Muscle layer of colon (tissue), 2 donors: ENCODE measurements around the gene ATAD3B.
A peak's percentile ranks its signal among the peaks of the same experiment; 100 is the strongest.
"Not testable (repeated sequence)": the region's sequence is repeated elsewhere in the genome, so short reads cannot be mapped to it uniquely, and the experiment has no call there.

Experiments used
- H3K27ac ChIP-seq: one replicate; pipeline ENCODE4 v1.7.0; 2013; ENCODE audit warnings: low read depth, mild to moderate bottlenecking, low read length, moderate library complexity
- H3K27me3 ChIP-seq, 2 donors: one replicate each; pipeline ENCODE4 v1.7.0; 2013; ENCODE audit warnings: low read length in 2 of 2, mild to moderate bottlenecking in 2 of 2; ENCODE audit not compliant: insufficient read depth in 2 of 2, control insufficient read depth in 1 of 2
- H3K36me3 ChIP-seq: one replicate; pipeline ENCODE4 v1.7.0; 2013; ENCODE audit warnings: mild to moderate bottlenecking, low read length; ENCODE audit not compliant: insufficient read depth
- H3K4me1 ChIP-seq: one replicate; pipeline ENCODE4 v1.7.0; 2013; ENCODE audit warnings: mild to moderate bottlenecking, low read length; ENCODE audit not compliant: insufficient read depth
- H3K4me3 ChIP-seq, 2 donors: one replicate each; pipeline ENCODE4 v1.7.0; 2013; ENCODE audit warnings: low read length in 2 of 2, low read depth in 1 of 2, mild to moderate bottlenecking in 1 of 2, moderate library complexity in 1 of 2
- H3K9ac ChIP-seq: one replicate; pipeline ENCODE4 v1.7.0; 2013; ENCODE audit warnings: low read length
- H3K9me3 ChIP-seq: one replicate; pipeline ENCODE4 v1.7.0; 2013; ENCODE audit warnings: mild to moderate bottlenecking, low read length
- donor health status: abdominal sarcoma.
- donor health status: Adenocarcinoma of cecum.

ATAD3B gene

DNA sequence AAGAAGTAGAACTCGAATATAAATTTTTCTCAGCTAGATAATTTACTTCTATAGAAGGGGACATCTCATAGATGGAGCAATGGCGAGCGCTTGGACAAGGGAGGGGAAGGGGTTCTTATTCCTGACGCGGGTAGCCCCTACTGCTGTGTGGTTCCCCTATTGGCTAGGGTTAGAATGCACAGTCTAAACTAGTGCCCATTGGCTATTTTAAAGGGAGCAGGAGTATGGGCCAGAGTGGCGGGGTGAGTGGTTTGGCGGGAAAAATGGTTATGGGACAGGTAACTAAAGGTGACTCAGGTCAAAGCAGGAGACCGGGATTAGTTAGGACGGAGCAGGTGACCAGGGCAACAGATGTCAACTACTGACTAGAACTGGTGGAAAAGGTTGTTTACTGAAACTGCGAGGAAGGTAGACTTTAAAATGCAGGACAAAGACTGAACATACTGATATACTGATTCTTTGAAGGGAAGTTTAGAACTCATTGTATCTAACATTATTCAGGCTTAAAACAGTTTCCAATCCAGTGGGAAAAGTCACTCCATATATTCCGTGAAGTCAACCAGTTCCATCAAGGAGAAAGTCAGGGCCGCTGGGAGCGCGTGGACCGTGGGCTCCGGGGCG is 39.5 kb downstream of the ATAD3B start:
- H3K36me3 ChIP-seq: no peaks in the 10 kb centered on the region
- no peaks in the 10 kb centered on the region for H3K9me3 ChIP-seq
- H3K27ac ChIP-seq: peak overlapping the region; percentile 88
- peak overlapping the region; percentile 78 for H3K9ac ChIP-seq
- H3K4me1 ChIP-seq: peaks cover 7% of the 10 kb centered on the region
- no peaks in the 10 kb centered on the region for H3K27me3 ChIP-seq
- H3K4me3 ChIP-seq: peak overlapping the region; percentile 79 to 81

DNA sequence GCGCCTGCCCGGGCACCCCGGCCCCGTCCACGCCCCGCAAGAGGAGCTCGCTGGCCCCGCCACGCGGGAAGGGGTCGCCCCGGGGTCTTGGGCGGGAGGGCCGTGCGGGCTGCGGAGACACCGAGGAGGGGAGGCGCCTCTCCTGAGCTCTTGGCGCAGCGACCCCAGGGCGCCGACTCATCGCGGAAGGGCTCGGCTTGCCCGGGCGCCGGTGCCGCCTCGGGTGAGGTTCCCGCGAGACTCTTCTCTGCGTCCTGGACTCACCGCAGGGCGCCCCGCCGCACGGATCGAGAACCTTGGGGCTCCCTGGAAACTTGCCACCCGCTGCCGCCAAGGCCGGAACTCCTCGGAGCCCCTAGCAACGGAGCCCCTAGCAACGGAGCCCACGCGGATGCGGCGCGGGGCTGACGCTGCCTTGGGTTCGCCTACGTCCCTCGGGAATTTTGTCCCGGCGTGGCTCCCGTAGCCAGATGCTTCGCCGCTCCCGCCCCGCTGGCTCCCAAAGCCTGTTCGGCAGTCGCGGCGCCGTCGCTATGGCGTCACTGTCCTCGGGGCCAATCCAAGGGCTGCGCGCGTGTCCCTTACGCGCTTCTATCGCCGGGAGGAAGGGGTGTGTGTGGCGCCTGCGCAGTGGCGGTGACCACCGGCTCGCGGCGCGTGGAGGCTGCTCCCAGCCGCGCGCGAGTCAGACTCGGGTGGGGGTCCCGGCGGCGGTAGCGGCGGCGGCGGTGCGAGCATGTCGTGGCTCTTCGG is 40.1 kb downstream of the ATAD3B start, which contains the start of gene ATAD3A:
Gene ATAD3A, plus strand, starts transcription at position 630 of the 753 bp plus-strand sequence. Its CDS starts 107 bp downstream, at position 737.
- peak within 1 kb of the TSS; percentile 88 for H3K27ac ChIP-seq
- H3K4me3 ChIP-seq: peak within 1 kb of the TSS; percentile 79 to 81
- H3K27me3 ChIP-seq: no peaks in the 10 kb centered on the region
- peaks cover 7% of the 10 kb centered on the region for H3K4me1 ChIP-seq
- no peaks in the 10 kb centered on the region for H3K36me3 ChIP-seq
- H3K9me3 ChIP-seq: no peaks in the 10 kb centered on the region
- H3K9ac ChIP-seq: peak within 1 kb of the TSS; percentile 78

- H3K27me3 ChIP-seq, H3K4me3 ChIP-seq, H3K9me3 ChIP-seq, H3K36me3 ChIP-seq, H3K4me1 ChIP-seq, H3K27ac ChIP-seq, H3K9ac ChIP-seq: not testable (repeated sequence)
Measured at GRCh38 chr1:1512425-1512824, 40.9 kb downstream of the ATAD3B start.

DNA sequence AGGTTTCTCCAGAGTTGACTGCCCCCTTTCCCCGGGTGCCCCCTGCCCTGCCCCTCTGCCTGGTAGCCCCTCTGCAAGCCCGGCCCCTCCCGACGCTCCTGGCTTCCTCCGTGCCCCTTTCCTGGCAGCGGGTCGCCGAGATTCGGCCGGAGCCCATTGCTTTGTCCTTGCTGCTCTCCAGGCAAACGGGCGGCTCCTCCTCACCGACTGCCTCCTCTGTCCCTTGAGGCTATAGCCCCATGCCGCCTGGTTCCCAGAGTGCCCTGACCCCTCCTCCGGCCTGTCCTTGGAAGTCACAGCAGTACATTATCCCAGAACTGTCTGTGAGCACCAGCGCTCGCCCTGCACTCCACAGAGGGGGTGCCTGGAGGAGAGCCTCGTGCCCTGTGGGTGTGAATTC is 42.1 kb downstream of the ATAD3B start:
- not testable (repeated sequence) for H3K4me1 ChIP-seq, H3K9me3 ChIP-seq, H3K4me3 ChIP-seq

GRCh38 chr1:1514376-1514775 is 42.8 kb downstream of the ATAD3B start:
- not testable (repeated sequence) for H3K4me3 ChIP-seq, H3K27ac ChIP-seq, H3K9me3 ChIP-seq, H3K27me3 ChIP-seq, H3K36me3 ChIP-seq, H3K9ac ChIP-seq, H3K4me1 ChIP-seq

More for the DNA sequence above, 42.1 kb downstream of the ATAD3B start:
- not testable (repeated sequence) for H3K27me3 ChIP-seq, H3K9ac ChIP-seq, H3K36me3 ChIP-seq, H3K27ac ChIP-seq

DNA sequence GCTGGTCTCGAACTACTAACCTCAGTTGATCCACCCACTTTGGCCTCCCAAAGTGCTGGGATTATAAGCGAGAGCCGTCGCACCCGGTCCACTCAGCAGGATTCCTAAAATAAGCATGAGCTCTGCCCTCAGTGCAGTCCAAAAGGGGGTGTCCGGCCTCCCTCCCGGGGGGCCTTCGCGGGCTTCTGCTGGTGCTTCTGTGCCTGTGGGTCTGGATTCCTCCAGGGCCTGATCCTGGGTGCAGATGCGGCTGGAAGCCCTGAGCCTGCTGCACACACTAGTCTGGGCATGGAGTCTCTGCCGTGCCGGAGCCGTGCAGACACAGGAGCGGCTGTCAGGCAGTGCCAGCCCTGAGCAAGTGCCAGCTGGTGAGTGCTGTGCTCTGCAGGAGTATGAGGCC is 45.4 kb downstream of the ATAD3B start:
- not testable (repeated sequence) for H3K9me3 ChIP-seq, H3K9ac ChIP-seq, H3K27me3 ChIP-seq, H3K4me1 ChIP-seq, H3K27ac ChIP-seq, H3K4me3 ChIP-seq, H3K36me3 ChIP-seq

GRCh38 chr1:1517973-1518620 is 46.5 kb downstream of the ATAD3B start:
- H3K4me1 ChIP-seq: no peaks in the 10 kb centered on the region
- H3K9ac ChIP-seq: no peak overlapping the region
- H3K27ac ChIP-seq: no peak overlapping the region
- peaks cover 5% of the 10 kb centered on the region for H3K36me3 ChIP-seq
- H3K9me3 ChIP-seq: no peaks in the 10 kb centered on the region
- no peaks in the 10 kb centered on the region for H3K27me3 ChIP-seq
- H3K4me3 ChIP-seq: no peak overlapping the region

- H3K9me3 ChIP-seq, H3K27ac ChIP-seq, H3K27me3 ChIP-seq, H3K4me3 ChIP-seq, H3K36me3 ChIP-seq, H3K9ac ChIP-seq, H3K4me1 ChIP-seq: not testable (repeated sequence)
Measured at GRCh38 chr1:1518621-1519007, 47.0 kb downstream of the ATAD3B start.

DNA sequence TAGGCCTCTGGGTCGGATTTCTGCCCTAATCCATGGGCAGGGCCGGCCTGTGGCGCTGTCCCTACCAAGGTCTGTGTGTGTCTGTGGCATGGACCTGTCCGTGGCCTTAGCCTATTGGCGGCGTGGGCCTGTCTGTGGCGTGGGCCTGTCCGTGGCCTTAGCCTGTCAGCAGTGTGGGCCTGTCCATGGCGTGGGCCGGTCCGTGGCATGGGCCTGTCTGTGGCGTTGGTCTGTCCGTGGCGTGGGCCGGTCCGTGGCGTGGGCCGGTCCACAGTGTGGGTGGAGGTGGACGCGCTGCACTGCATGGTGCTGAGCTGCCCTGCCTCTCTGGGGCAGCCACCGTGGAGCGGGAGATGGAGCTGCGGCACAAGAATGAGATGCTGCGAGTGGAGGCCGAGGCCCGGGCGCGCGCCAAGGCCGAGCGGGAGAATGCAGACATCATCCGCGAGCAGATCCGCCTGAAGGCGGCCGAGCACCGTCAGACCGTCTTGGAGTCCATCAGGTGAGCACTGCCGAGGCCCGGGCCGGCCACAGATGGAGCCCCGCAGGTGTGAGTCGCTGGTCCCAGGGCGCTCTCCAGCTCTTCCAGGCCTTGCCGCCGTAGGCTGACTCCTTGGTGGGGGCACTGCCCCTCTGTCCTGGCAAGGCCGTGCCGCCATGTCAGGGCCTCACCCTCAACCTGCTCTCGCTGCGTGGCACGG is 48.4 kb downstream of the ATAD3B start:
- not testable (repeated sequence) for H3K4me3 ChIP-seq, H3K27ac ChIP-seq, H3K4me1 ChIP-seq, H3K9me3 ChIP-seq, H3K9ac ChIP-seq, H3K36me3 ChIP-seq, H3K27me3 ChIP-seq

GRCh38 chr1:1521331-1521730 is 49.8 kb downstream of the ATAD3B start:
- H3K4me3 ChIP-seq: no peak overlapping the region
- no peaks in the 10 kb centered on the region for H3K27me3 ChIP-seq
- H3K36me3 ChIP-seq: peaks cover 12% of the 10 kb centered on the region
- H3K9me3 ChIP-seq: no peaks in the 10 kb centered on the region
- no peak overlapping the region for H3K9ac ChIP-seq
- no peaks in the 10 kb centered on the region for H3K4me1 ChIP-seq
- no peak overlapping the region for H3K27ac ChIP-seq

GRCh38 chr1:1522536-1522935 is 51.0 kb downstream of the ATAD3B start:
- H3K4me1 ChIP-seq, H3K27me3 ChIP-seq, H3K27ac ChIP-seq, H3K4me3 ChIP-seq, H3K9me3 ChIP-seq, H3K9ac ChIP-seq: not testable (repeated sequence)
- H3K36me3 ChIP-seq: peaks cover 12% of the 10 kb centered on the region
